Mesendoderm (in vitro differentiated cells): ENCODE data around the gene SDK1.
"Not testable (repeated sequence)": the region's sequence is repeated elsewhere in the genome, so short reads cannot be mapped to it uniquely, and the experiment has no call there.

Experiments used
- DNase-seq: peaks from one replicate; pipeline ENCODE4 v3.0.0; 2013
- H2AK5ac ChIP-seq: 2 replicates; pipeline ENCODE4 v1.6.1; 2013; ENCODE audit warnings: low read length, inconsistent platforms
- H2BK120ac ChIP-seq: 2 replicates; pipeline ENCODE4 v1.6.1; 2013; ENCODE audit warnings: low read depth, mild to moderate bottlenecking, low read length, moderate library complexity, mixed read lengths
- H2BK15ac ChIP-seq: replicated peaks from 2 replicates; pipeline ENCODE4 v1.6.1; 2013; ENCODE audit warnings: low read depth, mild to moderate bottlenecking, moderate library complexity
- H2BK5ac ChIP-seq: 2 replicates; pipeline ENCODE4 v1.6.1; 2013; ENCODE audit warnings: low read length, inconsistent platforms
- H3K18ac ChIP-seq: 2 replicates; pipeline ENCODE4 v1.6.1; 2013; ENCODE audit warnings: mild to moderate bottlenecking, low read length, mixed read lengths
- H3K23ac ChIP-seq: one replicate; pipeline ENCODE4 v1.6.1; 2013; ENCODE audit warnings: low read length
- H3K27ac ChIP-seq: 2 replicates; pipeline ENCODE4 v1.5.1; 2013; ENCODE audit warnings: low read depth, mild to moderate bottlenecking, inconsistent platforms, low read length, moderate library complexity
- H3K27me3 ChIP-seq: 2 replicates; pipeline ENCODE4 v1.6.1; 2013; ENCODE audit warnings: low read length, control low read depth, mild to moderate bottlenecking, inconsistent platforms; ENCODE audit not compliant: insufficient read depth, poor library complexity
- H3K36me3 ChIP-seq: 2 replicates; pipeline ENCODE4 v1.6.1; 2013; ENCODE audit warnings: low read length, inconsistent platforms; ENCODE audit not compliant: control insufficient read depth, insufficient read depth
- H3K4ac ChIP-seq: one replicate; pipeline ENCODE4 v1.6.1; 2013; ENCODE audit warnings: low read depth, mild to moderate bottlenecking, low read length, moderate library complexity
- H3K4me1 ChIP-seq: 2 replicates; pipeline ENCODE4 v1.6.1; 2013; ENCODE audit warnings: low read depth, low read length, inconsistent platforms; ENCODE audit not compliant: control insufficient read depth
- H3K4me2 ChIP-seq: 2 replicates; pipeline ENCODE4 v1.6.1; 2013; ENCODE audit warnings: low read length
- H3K4me3 ChIP-seq: 2 replicates; pipeline ENCODE4 v1.5.1; 2013; ENCODE audit warnings: mild to moderate bottlenecking, low read length
- H3K56ac ChIP-seq: one replicate; pipeline ENCODE4 v1.6.1; 2013; ENCODE audit warnings: low read length
- H3K79me1 ChIP-seq: 2 replicates; pipeline ENCODE4 v1.6.1; 2013; ENCODE audit warnings: low read length, inconsistent platforms
- H3K79me2 ChIP-seq: 2 replicates; pipeline ENCODE4 v1.6.1; 2013; ENCODE audit warnings: mild to moderate bottlenecking, low read length; ENCODE audit not compliant: control insufficient read depth, insufficient read depth
- H3K9ac ChIP-seq: 2 replicates; pipeline ENCODE4 v1.6.1; 2013; ENCODE audit warnings: low read length, inconsistent platforms
- H4K5ac ChIP-seq: one replicate; pipeline ENCODE4 v1.6.1; 2013; ENCODE audit warnings: low read length
- H4K8ac ChIP-seq: one replicate; pipeline ENCODE4 v1.6.1; 2013; ENCODE audit warnings: low read depth, mild to moderate bottlenecking, control low read depth, low read length, moderate library complexity
- WGBS: extraction: QIAGEN DNeasy Blood & Tissue Kit; methylation state at CpG from one replicate; pipeline ENCODE4 v1.1.7; 2013; ENCODE audit warnings: low lambda C conversion rate, missing lambda C conversion rate; ENCODE audit not compliant: insufficient coverage; ENCODE audit errors: extremely low coverage; 5-methylcytosine and 5-hydroxymethylcytosine counted together

The SDK1 gene

GRCh38 chr7:4214291-4215155 is 913.5 kb downstream of the SDK1 start:
- Histone ChIP-seq H3K79me1 (no peaks in the 10 kb centered on the region), H3K4me3 (no peak overlapping the region), H3K18ac (no peak overlapping the region), H3K4me1 (no peaks in the 10 kb centered on the region), H2AK5ac (no peak overlapping the region), H3K4me2 (no peak overlapping the region), H3K23ac (no peak overlapping the region), H2BK120ac (no peak overlapping the region), H2BK5ac (no peak overlapping the region), H3K79me2 (no peaks in the 10 kb centered on the region), H4K8ac (no peak overlapping the region), H3K36me3 (no peaks in the 10 kb centered on the region), H3K27me3 (no peaks in the 10 kb centered on the region), H2BK15ac (no peak overlapping the region), H3K4ac (no peak overlapping the region), H3K56ac (no peak overlapping the region), H4K5ac (no peak overlapping the region), H3K27ac (no peak overlapping the region), H3K9ac (no peak overlapping the region)
- WGBS: no CpG with 5 or more reads among the region's 32 CpGs
- no peak for DNase-seq

DNA sequence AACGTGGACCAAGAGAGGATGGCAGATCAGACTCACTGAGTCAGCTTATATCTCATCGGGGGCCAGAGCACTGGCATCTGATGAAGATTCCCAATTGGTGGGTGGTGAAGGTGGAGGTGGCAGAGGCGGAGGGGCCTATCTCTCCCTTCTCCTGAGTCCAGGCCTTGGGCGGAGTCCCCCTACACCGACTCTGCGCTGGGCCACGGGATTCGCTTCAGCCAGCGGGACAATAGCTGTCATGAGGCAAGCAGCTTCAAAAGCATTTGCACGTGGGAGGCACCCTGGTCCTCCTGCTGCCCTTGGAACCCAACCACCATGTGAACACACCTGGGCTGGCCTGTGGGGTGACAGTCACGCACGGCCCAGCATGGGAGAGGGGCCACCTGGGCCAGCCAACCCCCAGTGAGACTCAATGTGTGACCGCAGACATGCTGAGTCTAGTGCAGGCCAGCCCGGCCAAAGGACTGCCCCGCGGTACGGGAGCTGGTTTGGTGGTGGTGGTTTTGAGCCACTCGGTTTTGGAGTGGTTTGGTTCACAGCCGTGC is 914.2 kb downstream of the SDK1 start:
- Histone ChIP-seq H2BK120ac (no peak overlapping the region), H3K4me3 (no peak overlapping the region), H2AK5ac (no peak overlapping the region), H3K9ac (no peak overlapping the region), H3K27me3 (no peaks in the 10 kb centered on the region), H4K5ac (no peak overlapping the region), H2BK15ac (no peak overlapping the region), H3K36me3 (no peaks in the 10 kb centered on the region), H3K18ac (no peak overlapping the region), H3K23ac (no peak overlapping the region), H3K56ac (no peak overlapping the region), H3K4me1 (no peaks in the 10 kb centered on the region), H3K4ac (no peak overlapping the region), H3K4me2 (no peak overlapping the region), H2BK5ac (no peak overlapping the region), H3K79me2 (no peaks in the 10 kb centered on the region), H3K27ac (no peak overlapping the region), H3K79me1 (no peaks in the 10 kb centered on the region), H4K8ac (no peak overlapping the region)
- DNase-seq: no peak
- WGBS: no CpG with 5 or more reads among the region's 19 CpGs

DNA sequence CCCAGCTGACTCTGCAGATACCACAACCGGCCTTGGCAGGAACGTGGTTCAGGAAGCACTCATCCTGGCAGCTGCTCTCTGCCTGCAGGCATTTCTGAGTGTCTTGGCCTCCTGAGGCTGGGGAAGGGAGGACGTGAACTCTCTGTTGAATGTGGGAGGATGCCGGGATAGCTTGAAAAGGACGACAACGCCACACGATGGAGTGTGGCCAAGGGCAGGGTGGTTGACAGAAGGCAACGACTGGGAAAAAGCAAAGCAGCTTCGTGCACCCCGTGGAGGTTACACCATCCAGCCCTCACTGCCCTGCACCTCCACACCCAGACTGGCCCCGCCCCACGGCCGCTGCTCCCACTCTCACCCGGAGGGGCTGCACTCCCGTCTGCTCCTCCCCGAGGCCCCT is 915.0 kb downstream of the SDK1 start:
- Histone ChIP-seq H4K8ac (no peak overlapping the region), H3K4me1 (no peaks in the 10 kb centered on the region), H2BK120ac (no peak overlapping the region), H3K79me2 (no peaks in the 10 kb centered on the region), H3K23ac (no peak overlapping the region), H3K56ac (no peak overlapping the region), H3K4ac (no peak overlapping the region), H3K18ac (no peak overlapping the region), H4K5ac (no peak overlapping the region), H3K36me3 (no peaks in the 10 kb centered on the region), H3K9ac (no peak overlapping the region), H2BK15ac (no peak overlapping the region), H3K4me2 (no peak overlapping the region), H3K79me1 (no peaks in the 10 kb centered on the region), H3K27me3 (no peaks in the 10 kb centered on the region), H2AK5ac (no peak overlapping the region), H2BK5ac (no peak overlapping the region), H3K27ac (no peak overlapping the region), H3K4me3 (no peak overlapping the region)
- WGBS: no CpG with 5 or more reads among the region's 16 CpGs
- no peak for DNase-seq

DNA sequence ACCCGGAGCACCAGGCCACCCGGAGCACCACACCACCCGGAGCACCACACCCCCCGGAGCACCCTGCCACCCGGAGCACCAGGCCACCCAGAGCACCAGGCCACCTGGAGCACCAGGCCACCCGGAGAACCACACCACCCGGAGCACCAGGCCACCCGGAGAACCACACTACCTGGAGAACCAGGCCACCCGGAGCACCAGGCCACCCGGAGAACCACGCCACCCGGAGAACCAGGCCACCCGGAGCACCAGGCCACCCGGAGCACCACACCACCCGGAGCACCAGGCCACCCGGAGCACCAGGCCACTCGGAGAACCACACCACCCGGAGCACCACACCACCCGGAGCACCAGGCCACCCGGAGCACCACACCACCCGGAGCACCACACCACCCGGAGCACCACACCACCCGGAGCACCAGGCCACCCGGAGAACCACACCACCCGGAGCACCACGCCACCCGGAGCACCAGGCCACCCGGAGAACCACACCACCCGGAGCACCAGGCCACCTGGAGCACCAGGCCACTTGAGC is 916.1 kb downstream of the SDK1 start:
- not testable (repeated sequence) for H2AK5ac ChIP-seq, H3K4me1 ChIP-seq, H3K79me2 ChIP-seq, H3K23ac ChIP-seq, H4K5ac ChIP-seq, H3K9ac ChIP-seq, H3K4ac ChIP-seq, H3K27me3 ChIP-seq, H2BK120ac ChIP-seq, H2BK5ac ChIP-seq, DNase-seq, H3K56ac ChIP-seq, H3K4me3 ChIP-seq, H2BK15ac ChIP-seq, H3K18ac ChIP-seq, H3K36me3 ChIP-seq, H3K27ac ChIP-seq, H4K8ac ChIP-seq, H3K4me2 ChIP-seq, H3K79me1 ChIP-seq
- WGBS: no CpG with 5 or more reads among the region's 29 CpGs

- H3K27ac ChIP-seq: no peak overlapping the region
- H2BK120ac ChIP-seq: no peak overlapping the region
- H3K4ac ChIP-seq: no peak overlapping the region
These were observed 917.4 kb downstream of the SDK1 start for GRCh38 chr7:4218481-4218880.

More at GRCh38 chr7:4218481-4218880, 917.4 kb downstream of the SDK1 start:
- Histone ChIP-seq H3K4me1 (no peaks in the 10 kb centered on the region), H3K18ac (no peak overlapping the region), H3K23ac (no peak overlapping the region), H4K5ac (no peak overlapping the region), H3K4me3 (no peak overlapping the region), H3K4me2 (no peak overlapping the region), H3K79me1 (no peaks in the 10 kb centered on the region), H3K36me3 (no peaks in the 10 kb centered on the region), H3K56ac (no peak overlapping the region), H4K8ac (no peak overlapping the region), H3K79me2 (no peaks in the 10 kb centered on the region), H2BK15ac (no peak overlapping the region), H2AK5ac (no peak overlapping the region), H2BK5ac (no peak overlapping the region), H3K27me3 (no peaks in the 10 kb centered on the region), H3K9ac (no peak overlapping the region)
- no CpG with 5 or more reads among the region's 7 CpGs for WGBS
- no peak for DNase-seq
